ENCODE measurements around the gene SMAD3. TPM values are rescaled to one million over a fixed set of nuclear protein-coding genes. Genes with fewer than 3 reads are reported as not detected.

Gene SMAD3
- total RNA-seq, 4 donors from 2014 or later = 21.2 to 32.3 (median 24.2) TPM

- H3K4me3 ChIP-seq = no peak overlapping the region
- DNase-seq (ENCODE audit: extremely low spot score) = no peak
- WGBS = 96% methylated on average over 3 of the region's 3 CpGs
- intact Hi-C loops (cut with DNase I) = no loop called here
- TF ChIP-seq POLR2A (IDR thresholded peaks at IDR 0.05; ENCODE audit: low read depth) (no peak), POLR2AphosphoS5 (IDR thresholded peaks at IDR 0.05) (no peak), EP300 (IDR thresholded peaks at IDR 0.05) (no peak)
- TF ChIP-seq, protein P1, sequence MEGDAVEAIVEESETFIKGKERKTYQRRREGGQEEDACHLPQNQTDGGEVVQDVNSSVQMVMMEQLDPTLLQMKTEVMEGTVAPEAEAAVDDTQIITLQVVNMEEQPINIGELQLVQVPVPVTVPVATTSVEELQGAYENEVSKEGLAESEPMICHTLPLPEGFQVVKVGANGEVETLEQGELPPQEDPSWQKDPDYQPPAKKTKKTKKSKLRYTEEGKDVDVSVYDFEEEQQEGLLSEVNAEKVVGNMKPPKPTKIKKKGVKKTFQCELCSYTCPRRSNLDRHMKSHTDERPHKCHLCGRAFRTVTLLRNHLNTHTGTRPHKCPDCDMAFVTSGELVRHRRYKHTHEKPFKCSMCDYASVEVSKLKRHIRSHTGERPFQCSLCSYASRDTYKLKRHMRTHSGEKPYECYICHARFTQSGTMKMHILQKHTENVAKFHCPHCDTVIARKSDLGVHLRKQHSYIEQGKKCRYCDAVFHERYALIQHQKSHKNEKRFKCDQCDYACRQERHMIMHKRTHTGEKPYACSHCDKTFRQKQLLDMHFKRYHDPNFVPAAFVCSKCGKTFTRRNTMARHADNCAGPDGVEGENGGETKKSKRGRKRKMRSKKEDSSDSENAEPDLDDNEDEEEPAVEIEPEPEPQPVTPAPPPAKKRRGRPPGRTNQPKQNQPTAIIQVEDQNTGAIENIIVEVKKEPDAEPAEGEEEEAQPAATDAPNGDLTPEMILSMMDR (IDR thresholded peaks at IDR 0.05) = no peak
- H3K36me3 ChIP-seq = peaks cover 0 to 38% (median 27%) of the 10 kb centered on the region in 4 donors
- no peaks in the 10 kb centered on the region for H3K9me3 ChIP-seq
- no peaks in the 10 kb centered on the region for H3K27me3 ChIP-seq
- peak overlapping the region in 3 of 4 donors; percentile 68 to 86 (median 85) for H3K27ac ChIP-seq (replicated peaks in 1 of 4)
- H3K4me1 ChIP-seq = peaks cover 39 to 59% (median 52%) of the 10 kb centered on the region in 4 donors
Observed at GRCh38 chr15:67174446-67174845, 109.0 kb downstream of the SMAD3 start.

DNA sequence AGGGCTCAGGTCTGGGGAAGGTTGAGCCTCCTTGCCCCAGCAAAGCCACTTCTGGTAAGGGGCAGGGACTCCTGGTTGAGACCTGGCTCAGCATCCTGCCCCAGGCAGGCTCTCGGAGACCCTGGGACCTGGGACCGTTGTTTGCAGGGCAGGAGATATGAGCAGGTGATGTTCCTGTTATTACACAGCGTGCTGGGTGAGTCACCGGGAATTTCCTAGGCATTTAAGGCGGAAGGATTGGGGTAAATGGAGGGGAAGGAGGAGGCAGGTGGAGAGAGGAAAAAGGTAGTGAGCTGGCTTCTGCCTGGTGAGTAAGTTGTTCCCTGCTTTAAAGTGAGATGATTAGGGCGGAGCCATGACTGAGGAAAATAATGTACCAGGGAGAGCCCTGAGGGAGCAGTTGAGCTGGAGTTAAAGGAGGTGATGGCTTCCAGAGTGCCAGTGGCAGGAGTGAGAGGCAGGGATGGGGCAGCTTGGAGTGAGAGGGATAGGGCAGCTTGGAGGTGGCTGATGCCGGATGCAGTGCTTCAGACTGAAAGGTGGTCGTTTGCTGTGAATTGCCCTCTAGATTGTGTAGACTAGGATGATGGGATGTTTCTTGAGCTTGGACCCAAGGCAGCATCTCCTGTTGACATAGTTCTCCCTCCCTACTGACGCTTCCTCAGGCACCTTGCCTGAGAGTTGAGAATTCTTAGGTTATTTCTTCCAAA, 109.6 kb downstream of the SMAD3 start:
- intact Hi-C loops (cut with DNase I) = no loop called here
- DNase-seq (ENCODE audit: extremely low spot score) = no peak

GRCh38 chr15:67175643-67176071, 110.3 kb downstream of the SMAD3 start:
- intact Hi-C loops (cut with DNase I) = no loop called here
- H3K36me3 ChIP-seq = peaks cover 0 to 34% (median 22%) of the 10 kb centered on the region in 4 donors
- no peak overlapping the region for H3K4me3 ChIP-seq
- H3K27me3 ChIP-seq = no peaks in the 10 kb centered on the region
- DNase-seq (ENCODE audit: extremely low spot score) = no peak
- 69% methylated on average over 6 of the region's 11 CpGs for WGBS
- H3K9me3 ChIP-seq = no peaks in the 10 kb centered on the region
- TF ChIP-seq POLR2A (IDR thresholded peaks at IDR 0.05; ENCODE audit: low read depth) (no peak), POLR2AphosphoS5 (IDR thresholded peaks at IDR 0.05) (peak; percentile 42 to 43)
- H3K27ac ChIP-seq (replicated peaks in 1 of 4) = peak overlapping the region; percentile 68 to 86 (median 85)
- peaks cover 39 to 66% (median 56%) of the 10 kb centered on the region in 4 donors for H3K4me1 ChIP-seq

More for the DNA sequence above, 109.6 kb downstream of the SMAD3 start:
- H3K27ac ChIP-seq (replicated peaks in 1 of 4) = peak overlapping the region; percentile 68 to 86 (median 85)
- no peaks in the 10 kb centered on the region for H3K9me3 ChIP-seq
- peaks cover 39 to 65% (median 54%) of the 10 kb centered on the region in 4 donors for H3K4me1 ChIP-seq
- TF ChIP-seq POLR2A (IDR thresholded peaks at IDR 0.05; ENCODE audit: low read depth) = no peak
- TF ChIP-seq, protein P1 (IDR thresholded peaks at IDR 0.05) = no peak
- peak in 1 of 2 donors; percentile 29 for TF ChIP-seq POLR2AphosphoS5 (IDR thresholded peaks at IDR 0.05)
- no peak for TF ChIP-seq EP300 (IDR thresholded peaks at IDR 0.05)
- peaks cover 0 to 35% (median 25%) of the 10 kb centered on the region in 4 donors for H3K36me3 ChIP-seq
- H3K4me3 ChIP-seq = no peak overlapping the region
- H3K27me3 ChIP-seq = no peaks in the 10 kb centered on the region
- 78% methylated on average over 8 of the region's 9 CpGs for WGBS

DNA sequence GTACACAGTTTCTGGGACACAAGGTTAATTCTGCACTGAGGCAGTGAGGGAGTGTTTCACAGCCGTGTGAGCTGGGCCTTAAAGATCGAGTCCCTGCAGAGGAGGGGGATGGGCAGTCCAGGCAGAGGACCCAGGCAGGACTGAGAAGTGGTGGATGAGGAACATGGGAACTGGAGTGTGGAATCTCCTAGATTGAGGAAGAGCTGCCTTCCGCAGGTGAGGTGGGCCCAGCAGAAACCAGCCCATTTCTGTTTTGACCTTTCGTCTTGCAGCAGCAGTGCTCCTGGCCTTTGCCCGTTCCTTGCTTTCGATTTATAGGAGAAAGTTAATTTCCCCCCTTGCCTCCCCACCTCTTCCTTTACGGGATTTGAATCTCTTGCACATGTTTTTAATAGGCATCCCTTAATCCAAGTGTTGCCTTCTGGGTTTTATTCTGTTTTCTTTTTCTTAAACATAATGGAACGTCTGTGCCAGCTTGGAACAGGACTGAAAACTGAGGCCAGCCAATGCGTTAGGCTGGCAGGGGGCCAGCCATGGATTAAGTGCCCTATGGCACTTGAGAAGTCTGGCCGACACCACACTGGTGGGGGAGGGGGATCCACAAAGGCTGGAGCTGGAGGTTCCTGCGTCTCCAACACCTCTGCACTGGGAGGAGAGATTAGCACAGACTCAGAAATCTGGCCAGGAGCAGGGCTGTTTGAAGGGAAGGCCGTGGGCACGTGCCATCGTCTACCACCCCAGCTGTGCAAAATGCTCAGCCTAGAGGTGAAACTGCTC, 111.0 kb downstream of the SMAD3 start:
- peak; percentile 28 for TF ChIP-seq POLR2A (IDR thresholded peaks at IDR 0.05; ENCODE audit: low read depth)
- TF ChIP-seq, protein P1 (IDR thresholded peaks at IDR 0.05) = no peak
- intact Hi-C loops (cut with DNase I) = no loop called here
- peak overlapping the region; percentile 68 to 86 (median 85) for H3K27ac ChIP-seq (replicated peaks in 1 of 4)
- no peaks in the 10 kb centered on the region for H3K9me3 ChIP-seq
- H3K27me3 ChIP-seq = no peaks in the 10 kb centered on the region
- 65% methylated on average over 13 of the region's 14 CpGs for WGBS
- peaks cover 39 to 66% (median 56%) of the 10 kb centered on the region in 4 donors for H3K4me1 ChIP-seq
- H3K4me3 ChIP-seq = no peak overlapping the region
- H3K36me3 ChIP-seq = peaks cover 0 to 33% (median 24%) of the 10 kb centered on the region in 4 donors
- DNase-seq (ENCODE audit: extremely low spot score) = no peak

GRCh38 chr15:67177752-67178151, 112.3 kb downstream of the SMAD3 start:
- TF ChIP-seq POLR2AphosphoS5 (IDR thresholded peaks at IDR 0.05) (peak in 1 of 2 donors; percentile 44), EP300 (IDR thresholded peaks at IDR 0.05) (no peak)
- Histone ChIP-seq H3K36me3 (peaks cover 0 to 38% (median 24%) of the 10 kb centered on the region in 4 donors), H3K27me3 (no peaks in the 10 kb centered on the region), H3K4me1 (peaks cover 39 to 66% (median 56%) of the 10 kb centered on the region in 4 donors), H3K4me3 (no peak overlapping the region), H3K27ac (replicated peaks in 1 of 4) (peak overlapping the region; percentile 68 to 86 (median 85)), H3K9me3 (no peaks in the 10 kb centered on the region)
- WGBS = 36% methylated on average over 4 of the region's 6 CpGs
- no peak for DNase-seq (ENCODE audit: extremely low spot score)
- intact Hi-C loops (cut with DNase I) = no loop called here

All from esophagus muscularis mucosa (tissue), 4 donors.